K562 (cell line): ENCODE results near the gene G6PC3. TPM values are rescaled to one million over a fixed set of nuclear protein-coding genes. Genes with fewer than 3 reads are reported as not detected.

Source experiments
- HOXB6 ChIP-seq: fragments of 250-450 bp; sonication (Bioruptor Pico); IDR thresholded peaks from 2 replicates; pipeline ENCODE4 v1.5.1; 2022; ENCODE audit warnings: mild to moderate bottlenecking, borderline replicate concordance
- KLF10 ChIP-seq: fragments of 250-450 bp; sonication (Bioruptor Pico); IDR thresholded peaks from 2 replicates; pipeline ENCODE4 v1.6.1; 2021; ENCODE audit warnings: matching md5 sums
- MCM7 ChIP-seq, 2 experiments: fragments of 450-650 bp; IDR thresholded peaks; 2 replicates each; pipeline ENCODE4 v1.6.1; 2016 to 2018
- NR2C1 ChIP-seq, 2 experiments: fragments of 450-650 bp; IDR thresholded peaks; 2 replicates each; pipeline ENCODE4 v1.6.1; 2017; ENCODE audit warnings: mild to moderate bottlenecking in 2 of 2, antibody characterized with exemption in 1 of 2, inconsistent platforms in 1 of 2, missing compliant biosample characterization in 1 of 2, missing genetic modification characterization in 1 of 2
- PML ChIP-seq: IDR thresholded peaks from 2 replicates; pipeline ENCODE4 v1.6.1; 2012; ENCODE audit warnings: low read length, inconsistent platforms
- REST ChIP-seq, 2 experiments: fragments of 450-650 bp; formaldehyde crosslinking in 1 of 2; IDR thresholded peaks; 2 replicates each; pipeline versions ENCODE4 v1.4.0 to v1.6.1; 2014 to 2020; ENCODE audit warnings: mild to moderate bottlenecking in 2 of 2, borderline replicate concordance in 1 of 2, low read depth in 1 of 2
- SP2 ChIP-seq: IDR thresholded peaks from 2 replicates; pipeline ENCODE4 v1.6.1; 2011; ENCODE audit warnings: mild to moderate bottlenecking, low read depth, low read length, moderate library complexity; ENCODE audit not compliant: poor library complexity, severe bottlenecking; ENCODE audit errors: extremely low read depth
- TCF15 ChIP-seq: fragments of 250-450 bp; sonication (Bioruptor Pico); IDR thresholded peaks from 2 replicates; pipeline ENCODE4 v1.8.0; 2022; ENCODE audit warnings: moderate library complexity, mild to moderate bottlenecking, inconsistent platforms
- THRB ChIP-seq: fragments of 450-650 bp; formaldehyde crosslinking; conservative IDR thresholded peaks from 2 replicates; pipeline ENCODE4 v1.4.0; 2022; ENCODE audit warnings: mild to moderate bottlenecking, missing genetic modification characterization
- TOE1 ChIP-seq, 2 experiments: fragments of 450-650 bp in 1 of 2; sonication (generic) in 1 of 2; formaldehyde crosslinking in 1 of 2; IDR thresholded peaks; 2 replicates each; pipeline versions ENCODE4 v1.7.1 to v1.8.0; 2016 to 2022; ENCODE audit warnings: borderline replicate concordance in 2 of 2, mild to moderate bottlenecking in 2 of 2, antibody characterized with exemption in 1 of 2, inconsistent platforms in 1 of 2, low read depth in 1 of 2, missing genetic modification reagents in 1 of 2, moderate library complexity in 1 of 2
- polyA plus RNA-seq, 8 experiments: library from polyadenylated mRNA; depleted of rRNA in 4 of 8; stranded (reverse) in 5 of 8; unstranded in 3 of 8; fragments of >200 nt; fragmentation: Nextera tagmentation in 2 of 8; fragmentation: Illumina TruSeq in 1 of 8; extraction: Ambion mirVana in 2 of 8; extraction: Trizol in 1 of 8; gene quantifications; 2 replicates each; pipeline versions ENCODE4 v1.2.1 to v1.2.3, GENCODE V29; 2011 to 2014; ENCODE audit warnings: inconsistent platforms in 1 of 8, missing spikeins in 1 of 8
- total RNA-seq, 7 experiments: library from RNA; depleted of rRNA in 6 of 7; stranded (reverse); fragments of >200 nt in 6 of 7; fragmentation: Illumina TruSeq in 2 of 7; extraction: Trizol in 2 of 7; gene quantifications; 2 replicates each; pipeline versions ENCODE4 v1.2.1 to v1.2.3, GENCODE V29; 2011 to 2021; ENCODE audit warnings: low replicate concordance in 1 of 7
- TF ChIP-seq, protein P1 (sequence below), 2 experiments: fragments of 450-650 bp; conservative IDR thresholded peaks; 2 replicates each; pipeline ENCODE4 v1.6.1; 2017; ENCODE audit warnings: mild to moderate bottlenecking in 2 of 2, moderate library complexity in 2 of 2

The G6PC3 gene
- total and polyA plus RNA-seq, 9 of the 15 experiments (the other 6 are each of a cell fraction or from before 2014, with no cell fraction given): 10.4 to 57.8 (median 31.1) TPM

DNA sequence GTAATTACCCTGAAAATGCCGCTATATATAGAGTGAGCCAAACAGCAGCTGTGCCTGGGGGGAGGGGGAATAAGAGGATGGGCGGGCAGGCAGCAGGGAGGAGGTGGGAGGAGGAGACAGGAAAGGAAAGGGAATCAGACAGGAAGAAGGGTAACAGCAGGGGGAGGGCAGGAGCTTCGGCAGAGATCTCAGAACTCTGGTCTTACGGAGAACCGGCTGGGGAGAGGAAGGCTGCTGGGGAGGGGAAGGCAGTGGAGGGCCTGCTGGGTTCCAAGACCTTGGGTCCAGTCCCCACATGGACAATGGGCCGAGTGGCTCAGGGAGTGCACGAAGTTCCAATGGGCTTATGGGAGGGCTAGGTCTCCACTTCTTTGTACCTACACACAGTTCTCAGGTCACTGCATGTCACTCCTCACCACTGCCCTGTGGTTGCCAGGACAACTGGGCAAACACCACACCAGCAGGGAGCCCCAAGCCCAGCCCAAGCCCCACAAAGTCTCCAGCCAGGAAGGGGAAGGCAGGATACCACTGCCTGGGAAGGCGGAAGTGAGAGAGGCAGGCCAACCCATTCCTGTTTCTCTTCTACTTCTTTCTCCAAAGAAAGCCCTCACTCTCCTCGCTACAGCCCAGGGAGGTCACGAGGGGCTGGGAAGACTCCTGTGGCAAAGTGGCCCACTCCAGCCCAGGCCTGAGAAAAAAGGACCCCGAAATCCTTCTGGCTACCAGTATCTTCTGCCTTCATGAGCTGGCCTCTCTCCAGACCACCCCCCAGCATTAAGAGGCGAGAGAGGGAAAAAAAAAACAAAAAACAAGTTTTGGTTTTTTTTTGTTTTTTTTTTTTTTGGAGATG, 25.3 kb downstream of the G6PC3 start (continued):
- TF ChIP-seq HOXB6 (CRISPR knock-in tag) (no peak), REST (IDR thresholded peaks at IDR 0.05; ENCODE audit: borderline replicate concordance) (0 out of 2 replicates have a peak, but pooled peaks have one; percentile 4), REST (CRISPR knock-in tag; IDR thresholded peaks at IDR 0.05; ENCODE audit: low read depth) (no peak), PML (peak; percentile 29; the same call in 1 of the 2 replicates), THRB (CRISPR knock-in tag) (peak; percentile 80; the same call in 1 of the 2 replicates), KLF10 (CRISPR knock-in tag) (no peak), MCM7 (IDR thresholded peaks at IDR 0.05) (no peak), SP2 (no peak), NR2C1 (IDR thresholded peaks at IDR 0.05) (no peak), NR2C1 (tag; IDR thresholded peaks at IDR 0.05) (no peak), TCF15 (CRISPR knock-in tag) (no peak), TOE1 (IDR thresholded peaks at IDR 0.05; ENCODE audit: borderline replicate concordance) (no peak), TOE1 (CRISPR knock-in tag; IDR thresholded peaks at IDR 0.05; ENCODE audit: borderline replicate concordance, low read depth) (no peak)
- TF ChIP-seq, protein P1, sequence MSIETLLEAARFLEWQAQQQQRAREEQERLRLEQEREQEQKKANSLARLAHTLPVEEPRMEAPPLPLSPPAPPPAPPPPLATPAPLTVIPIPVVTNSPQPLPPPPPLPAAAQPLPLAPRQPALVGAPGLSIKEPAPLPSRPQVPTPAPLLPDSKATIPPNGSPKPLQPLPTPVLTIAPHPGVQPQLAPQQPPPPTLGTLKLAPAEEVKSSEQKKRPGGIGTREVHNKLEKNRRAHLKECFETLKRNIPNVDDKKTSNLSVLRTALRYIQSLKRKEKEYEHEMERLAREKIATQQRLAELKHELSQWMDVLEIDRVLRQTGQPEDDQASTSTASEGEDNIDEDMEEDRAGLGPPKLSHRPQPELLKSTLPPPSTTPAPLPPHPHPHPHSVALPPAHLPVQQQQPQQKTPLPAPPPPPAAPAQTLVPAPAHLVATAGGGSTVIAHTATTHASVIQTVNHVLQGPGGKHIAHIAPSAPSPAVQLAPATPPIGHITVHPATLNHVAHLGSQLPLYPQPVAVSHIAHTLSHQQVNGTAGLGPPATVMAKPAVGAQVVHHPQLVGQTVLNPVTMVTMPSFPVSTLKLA (conservative IDR thresholded peaks at IDR 0.05): peak; percentile 10 to 45; a peak in 1 of 4 replicates
